Measurements from ENCODE around the gene PPM1A.
A peak's percentile ranks its signal among the peaks of the same experiment; 100 is the strongest.

PPM1A gene

GRCh38 chr14:60326274-60326673 lies 77.3 kb downstream of the PPM1A start:
- DNase-seq: no peak

GRCh38 chr14:60327447-60328331 lies 78.7 kb downstream of the PPM1A start:
- peak; percentile 85 to 91 for DNase-seq

GRCh38 chr14:60328583-60328982 lies 79.6 kb downstream of the PPM1A start:
- no peak for DNase-seq

- DNase-seq: peak; percentile 49 to 63
These were observed 80.3 kb downstream of the PPM1A start for GRCh38 chr14:60329274-60329673.

GRCh38 chr14:60331201-60332045 lies 82.4 kb downstream of the PPM1A start:
- DNase-seq: peak; percentile 60 to 76

- no peak for DNase-seq
These were observed 83.0 kb downstream of the PPM1A start for GRCh38 chr14:60332046-60332399.

- DNase-seq: no peak
These were observed 83.8 kb downstream of the PPM1A start for GRCh38 chr14:60332869-60333268.

- no peak for DNase-seq
These were observed 90.5 kb downstream of the PPM1A start for GRCh38 chr14:60339571-60339970.

- no peak for DNase-seq
These were observed 94.6 kb downstream of the PPM1A start for GRCh38 chr14:60343571-60344071.

GRCh38 chr14:60344751-60345150 lies 95.7 kb downstream of the PPM1A start:
- DNase-seq: no peak

GRCh38 chr14:60346706-60347105 lies 97.7 kb downstream of the PPM1A start:
- no peak for DNase-seq

- DNase-seq: no peak
These were observed 99.2 kb downstream of the PPM1A start for GRCh38 chr14:60348211-60348610.

Data from inflammatory macrophage (primary cell).